Choroid plexus epithelial cell (primary cell): Measurements from ENCODE around the gene AQP10.
"Not testable (repeated sequence)": the region's sequence is repeated elsewhere in the genome, so short reads cannot be mapped to it uniquely, and the experiment has no call there.

Source experiments
- DNase-seq: peaks from one replicate; pipeline ENCODE4 v3.0.0-alpha.2; 2010; ENCODE audit warnings: low read depth
- H3K4me3 ChIP-seq: 2 replicates; pipeline ENCODE4 v1.5.1; 2011; ENCODE audit warnings: low read depth, mild to moderate bottlenecking, control low read depth, low read length, moderate library complexity
- TF ChIP-seq, protein P1 (sequence below): conservative IDR thresholded peaks from 2 replicates; pipeline ENCODE4 v1.5.1; 2011; ENCODE audit warnings: low read depth, mild to moderate bottlenecking, control low read depth, inconsistent platforms, low read length, moderate library complexity

The AQP10 gene

DNA sequence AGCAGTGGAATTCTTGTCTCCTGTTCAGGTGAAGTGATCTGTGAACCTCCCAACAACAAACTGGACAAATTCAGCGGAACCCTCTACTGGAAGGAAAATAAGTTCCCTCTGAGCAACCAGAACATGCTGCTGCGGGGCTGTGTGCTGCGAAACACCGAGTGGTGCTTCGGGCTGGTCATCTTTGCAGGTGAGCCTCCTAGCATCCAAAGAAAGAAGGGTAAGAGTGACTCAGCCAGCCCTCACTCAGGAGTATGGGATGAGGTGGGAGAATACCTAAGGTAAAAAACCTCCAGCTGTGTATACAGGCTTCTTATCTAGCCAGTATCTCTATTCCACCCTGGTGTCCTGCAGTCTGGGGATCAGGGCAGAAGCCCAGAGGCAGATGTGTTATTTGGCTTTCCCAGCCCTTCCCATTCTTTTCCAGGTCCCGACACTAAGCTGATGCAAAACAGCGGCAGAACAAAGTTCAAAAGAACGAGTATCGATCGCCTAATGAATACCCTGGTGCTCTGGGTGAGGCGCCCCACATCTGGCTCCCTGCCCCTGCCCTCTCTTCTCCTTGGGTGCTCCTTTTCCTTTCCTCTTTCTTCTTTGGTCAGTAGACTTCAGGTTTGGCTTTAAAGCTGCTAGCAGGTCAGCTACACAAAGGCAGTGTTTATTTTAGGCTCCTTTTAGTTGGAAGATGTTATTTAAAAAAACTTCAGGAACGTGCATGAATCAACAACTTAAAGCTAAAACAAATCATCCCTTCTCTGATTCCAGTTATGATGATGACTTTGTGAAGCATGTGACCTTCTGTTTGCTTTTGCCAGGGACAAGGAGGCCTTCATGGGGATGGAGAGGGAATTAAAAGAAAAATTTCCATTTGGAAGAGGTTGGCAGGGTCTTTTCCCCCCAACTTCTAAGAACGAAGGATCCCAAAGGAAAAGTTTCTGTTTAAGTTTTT, 13.5 kb downstream of the AQP10 start:
- DNase-seq = no peak
- TF ChIP-seq, protein P1, sequence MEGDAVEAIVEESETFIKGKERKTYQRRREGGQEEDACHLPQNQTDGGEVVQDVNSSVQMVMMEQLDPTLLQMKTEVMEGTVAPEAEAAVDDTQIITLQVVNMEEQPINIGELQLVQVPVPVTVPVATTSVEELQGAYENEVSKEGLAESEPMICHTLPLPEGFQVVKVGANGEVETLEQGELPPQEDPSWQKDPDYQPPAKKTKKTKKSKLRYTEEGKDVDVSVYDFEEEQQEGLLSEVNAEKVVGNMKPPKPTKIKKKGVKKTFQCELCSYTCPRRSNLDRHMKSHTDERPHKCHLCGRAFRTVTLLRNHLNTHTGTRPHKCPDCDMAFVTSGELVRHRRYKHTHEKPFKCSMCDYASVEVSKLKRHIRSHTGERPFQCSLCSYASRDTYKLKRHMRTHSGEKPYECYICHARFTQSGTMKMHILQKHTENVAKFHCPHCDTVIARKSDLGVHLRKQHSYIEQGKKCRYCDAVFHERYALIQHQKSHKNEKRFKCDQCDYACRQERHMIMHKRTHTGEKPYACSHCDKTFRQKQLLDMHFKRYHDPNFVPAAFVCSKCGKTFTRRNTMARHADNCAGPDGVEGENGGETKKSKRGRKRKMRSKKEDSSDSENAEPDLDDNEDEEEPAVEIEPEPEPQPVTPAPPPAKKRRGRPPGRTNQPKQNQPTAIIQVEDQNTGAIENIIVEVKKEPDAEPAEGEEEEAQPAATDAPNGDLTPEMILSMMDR = no peak
- no peak overlapping the region for H3K4me3 ChIP-seq

DNA sequence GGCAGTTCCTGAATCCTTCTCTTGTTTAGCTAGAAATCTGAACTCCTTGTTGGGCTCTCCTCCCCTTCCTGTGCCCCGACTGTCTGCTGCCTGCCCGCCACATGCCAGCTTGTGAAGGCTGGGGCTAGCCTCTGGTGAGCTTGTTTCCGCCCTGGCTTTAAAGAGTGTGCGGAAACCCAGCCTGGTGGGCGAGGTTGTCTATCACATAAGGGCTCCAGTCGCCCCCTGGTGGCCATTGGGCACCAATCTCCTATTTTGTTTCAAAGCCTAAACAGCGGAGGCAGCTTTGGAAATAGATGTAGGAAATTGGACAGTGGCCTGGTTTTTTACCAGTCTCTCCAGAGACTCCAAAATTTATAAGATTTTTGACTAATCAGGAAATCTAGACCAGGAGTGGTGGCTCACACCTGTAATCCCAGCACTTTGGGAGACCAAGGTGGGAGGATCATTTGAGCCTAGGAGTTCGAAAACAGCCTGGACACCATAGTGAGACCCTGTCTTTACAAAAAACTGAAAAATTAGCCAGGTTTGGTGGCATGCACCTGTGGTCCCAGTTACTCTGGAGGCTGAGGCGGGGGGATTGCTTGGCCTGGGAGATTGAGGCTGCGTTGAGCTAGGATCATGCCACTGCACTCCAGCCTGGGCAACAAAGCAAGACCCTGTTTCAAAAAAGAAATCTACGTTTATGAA, 14.3 kb downstream of the AQP10 start:
- peak; percentile 88 for DNase-seq
- TF ChIP-seq, protein P1 = peak; percentile 92
- H3K4me3 ChIP-seq = no peak overlapping the region

DNA sequence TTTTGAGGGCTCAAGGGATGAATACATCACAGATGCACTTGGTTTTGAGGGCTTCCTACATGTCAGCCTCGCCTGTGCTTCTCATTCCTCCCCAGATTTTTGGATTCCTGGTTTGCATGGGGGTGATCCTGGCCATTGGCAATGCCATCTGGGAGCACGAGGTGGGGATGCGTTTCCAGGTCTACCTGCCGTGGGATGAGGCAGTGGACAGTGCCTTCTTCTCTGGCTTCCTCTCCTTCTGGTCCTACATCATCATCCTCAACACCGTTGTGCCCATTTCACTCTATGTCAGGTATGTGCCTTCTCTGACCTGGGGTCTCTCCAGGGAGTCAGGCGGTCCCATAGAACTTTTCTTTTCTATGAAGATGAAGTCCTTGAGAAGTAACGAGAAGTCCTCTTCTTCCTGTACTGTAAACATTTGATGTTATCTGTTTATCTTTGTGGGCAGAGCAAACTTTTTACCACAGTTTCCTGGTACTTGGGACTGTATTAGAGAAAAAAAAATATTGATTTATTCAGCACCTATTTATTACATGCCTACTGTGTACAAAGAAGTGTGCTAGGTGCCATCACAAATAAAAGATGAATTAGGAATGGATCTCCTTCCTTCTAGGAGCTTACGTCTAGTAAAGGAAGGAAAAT, 16.5 kb downstream of the AQP10 start:
- DNase-seq = no peak
- TF ChIP-seq, protein P1 = no peak
- no peak overlapping the region for H3K4me3 ChIP-seq

DNA sequence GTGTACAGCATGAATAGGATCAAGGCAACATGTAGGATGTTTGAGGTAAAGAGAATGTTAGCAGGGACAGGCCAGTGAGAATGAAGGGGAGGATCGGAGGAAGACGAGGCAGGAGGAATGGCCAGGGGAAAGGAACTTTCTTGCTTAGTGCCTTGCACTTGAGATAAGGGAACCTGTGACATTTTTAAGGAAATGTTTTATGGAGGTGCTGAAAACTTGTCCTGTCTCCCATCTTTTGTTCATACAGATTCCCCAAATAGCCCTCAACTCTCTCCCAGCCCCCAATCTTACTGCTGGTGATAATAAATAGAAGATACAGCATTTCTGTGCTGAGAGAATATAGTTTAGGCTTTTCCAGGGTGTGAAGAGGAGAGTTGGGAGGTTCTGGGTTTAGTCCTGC, 18.0 kb downstream of the AQP10 start:
- TF ChIP-seq, protein P1 = no peak
- no peak for DNase-seq
- H3K4me3 ChIP-seq = no peak overlapping the region

- DNase-seq, H3K4me3 ChIP-seq: not testable (repeated sequence)
Measured at GRCh38 chr1:154341366-154341765, 20.5 kb downstream of the AQP10 start.

DNA sequence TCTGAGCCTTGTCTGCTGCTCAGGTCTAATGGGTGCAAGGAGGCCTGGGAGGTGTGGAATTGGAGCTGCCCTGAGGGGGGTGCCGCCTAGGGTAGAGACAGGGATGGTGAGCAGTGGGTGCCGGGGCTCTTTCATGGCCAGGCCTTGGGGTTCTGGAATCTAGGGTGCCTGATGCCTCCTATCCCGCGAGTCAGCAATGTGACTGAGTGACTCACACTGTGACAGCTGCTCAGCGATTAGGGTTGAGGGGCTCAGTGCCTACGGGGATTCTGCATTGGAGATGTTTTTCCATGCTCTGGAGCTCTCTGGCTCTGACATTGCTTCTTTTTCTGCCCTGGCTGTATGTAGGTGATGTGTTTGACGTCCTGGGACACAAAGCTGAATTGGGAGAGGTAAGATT, 21.2 kb downstream of the AQP10 start:
- no peak overlapping the region for H3K4me3 ChIP-seq
- TF ChIP-seq, protein P1 = no peak
- no peak for DNase-seq

DNA sequence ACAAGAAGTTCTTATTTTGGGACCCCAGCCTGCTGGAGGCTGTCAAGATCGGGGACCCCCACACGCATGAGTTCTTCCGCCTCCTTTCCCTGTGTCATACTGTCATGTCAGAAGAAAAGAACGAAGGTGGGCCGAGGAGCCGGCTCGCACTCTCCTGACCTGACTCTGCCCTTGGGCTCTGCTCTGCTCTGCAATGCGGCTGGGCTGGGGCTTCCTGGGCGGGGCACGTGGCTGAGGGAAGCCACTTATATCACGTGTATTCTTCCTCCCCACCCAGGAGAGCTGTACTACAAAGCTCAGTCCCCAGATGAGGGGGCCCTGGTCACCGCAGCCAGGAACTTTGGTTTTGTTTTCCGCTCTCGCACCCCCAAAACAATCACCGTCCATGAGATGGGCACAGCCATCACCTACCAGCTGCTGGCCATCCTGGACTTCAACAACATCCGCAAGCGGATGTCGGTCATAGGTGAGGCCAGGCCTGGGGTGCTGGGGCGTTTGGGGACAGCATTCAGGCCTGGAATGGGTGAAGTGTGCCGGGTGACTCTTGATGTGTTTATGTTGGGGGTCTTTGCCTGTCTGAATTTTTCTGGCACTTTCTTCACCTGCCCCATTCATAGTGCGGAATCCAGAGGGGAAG, 22.1 kb downstream of the AQP10 start:
- TF ChIP-seq, protein P1 = no peak
- DNase-seq = no peak
- H3K4me3 ChIP-seq = no peak overlapping the region
